Osteocyte (in vitro differentiated cells): ENCODE measurements around the gene PRPF18. TPM values are rescaled to one million over a fixed set of nuclear protein-coding genes. Genes with fewer than 3 reads are reported as not detected.

ENCODE experiments used
- DNase-seq: peaks from one replicate; pipeline ENCODE4 v3.0.0; 2021; ENCODE audit warnings: mixed read lengths; ENCODE audit not compliant: unreplicated experiment; ENCODE audit errors: extremely low spot score
- H3K27ac Mint-ChIP-seq: one replicate; pipeline ENCODE4 v1.8.0; 2021; ENCODE audit warnings: mild to moderate bottlenecking, mixed read lengths; ENCODE audit not compliant: unreplicated experiment
- H3K27me3 Mint-ChIP-seq: one replicate; pipeline ENCODE4 v1.8.0; 2021; ENCODE audit warnings: mixed read lengths; ENCODE audit not compliant: unreplicated experiment
- H3K36me3 Mint-ChIP-seq: one replicate; pipeline ENCODE4 v1.8.0; 2021; ENCODE audit warnings: mixed read lengths; ENCODE audit not compliant: unreplicated experiment
- H3K4me1 Mint-ChIP-seq: one replicate; pipeline ENCODE4 v1.8.0; 2021; ENCODE audit warnings: mixed read lengths; ENCODE audit not compliant: unreplicated experiment
- H3K4me3 Mint-ChIP-seq: one replicate; pipeline ENCODE4 v1.8.0; 2021; ENCODE audit warnings: mild to moderate bottlenecking, moderate library complexity, mixed read lengths; ENCODE audit not compliant: unreplicated experiment
- H3K9me3 Mint-ChIP-seq: one replicate; pipeline ENCODE4 v1.8.0; 2021; ENCODE audit warnings: mixed read lengths; ENCODE audit not compliant: unreplicated experiment
- total RNA-seq: library from RNA; stranded (reverse); gene quantifications from 2 replicates; pipeline ENCODE4 v1.2.1, GENCODE V29; 2021
- TF ChIP-seq, protein P1 (sequence below): fragments of 200-600 bp; sonication (generic); IDR thresholded peaks from 2 replicates; pipeline ENCODE4 v1.5.0; 2021; ENCODE audit warnings: antibody characterized with exemption, mild to moderate bottlenecking, moderate library complexity

PRPF18 gene
- total RNA-seq, 1 donor from 2014 or later, result 19.2 TPM

DNA sequence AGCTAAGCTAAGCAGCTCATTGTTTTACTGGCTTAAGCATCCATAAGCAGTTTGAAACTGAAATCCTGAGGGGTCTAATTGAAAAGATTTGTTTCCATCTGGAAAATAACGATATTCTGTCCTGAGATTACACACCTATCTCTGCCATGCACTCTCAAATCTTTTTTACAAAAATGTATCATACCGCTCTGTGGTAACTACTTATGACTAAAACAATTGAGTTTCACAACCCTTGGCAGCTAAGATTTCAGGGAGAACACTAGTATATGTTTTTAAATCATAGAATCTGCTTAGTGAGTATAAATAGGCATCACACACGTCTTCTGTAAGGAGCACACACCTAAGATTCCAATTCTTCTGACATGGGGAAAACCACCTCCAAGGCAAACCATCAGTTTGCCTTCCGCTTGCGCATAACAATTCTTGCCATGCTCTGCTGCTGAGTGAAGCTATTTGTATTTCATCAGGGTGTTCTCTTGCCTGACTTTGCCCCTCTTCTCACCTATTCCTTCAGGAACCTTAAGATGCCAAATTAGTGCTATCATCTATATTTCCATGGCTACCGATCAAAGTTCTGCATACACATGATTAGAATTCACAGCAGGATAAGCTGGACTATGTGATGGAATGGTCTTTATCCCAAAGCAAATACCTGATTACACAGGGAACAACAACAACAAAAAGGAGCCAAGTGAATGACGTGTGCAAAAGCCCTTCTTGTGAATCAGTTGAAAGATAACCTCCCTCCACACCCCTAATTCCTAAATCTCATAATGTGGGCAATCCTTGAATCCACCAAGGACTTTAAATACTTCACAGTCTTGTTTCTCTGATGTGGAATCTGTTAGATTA lies 40.9 kb downstream of the PRPF18 start:
- Mint-ChIP-seq H3K27me3 (no peaks in the 10 kb centered on the region), H3K4me1 (no peaks in the 10 kb centered on the region), H3K36me3 (peaks cover 24% of the 10 kb centered on the region), H3K9me3 (no peaks in the 10 kb centered on the region), H3K4me3 (no peak overlapping the region), H3K27ac (no peak overlapping the region)
- TF ChIP-seq, protein P1, sequence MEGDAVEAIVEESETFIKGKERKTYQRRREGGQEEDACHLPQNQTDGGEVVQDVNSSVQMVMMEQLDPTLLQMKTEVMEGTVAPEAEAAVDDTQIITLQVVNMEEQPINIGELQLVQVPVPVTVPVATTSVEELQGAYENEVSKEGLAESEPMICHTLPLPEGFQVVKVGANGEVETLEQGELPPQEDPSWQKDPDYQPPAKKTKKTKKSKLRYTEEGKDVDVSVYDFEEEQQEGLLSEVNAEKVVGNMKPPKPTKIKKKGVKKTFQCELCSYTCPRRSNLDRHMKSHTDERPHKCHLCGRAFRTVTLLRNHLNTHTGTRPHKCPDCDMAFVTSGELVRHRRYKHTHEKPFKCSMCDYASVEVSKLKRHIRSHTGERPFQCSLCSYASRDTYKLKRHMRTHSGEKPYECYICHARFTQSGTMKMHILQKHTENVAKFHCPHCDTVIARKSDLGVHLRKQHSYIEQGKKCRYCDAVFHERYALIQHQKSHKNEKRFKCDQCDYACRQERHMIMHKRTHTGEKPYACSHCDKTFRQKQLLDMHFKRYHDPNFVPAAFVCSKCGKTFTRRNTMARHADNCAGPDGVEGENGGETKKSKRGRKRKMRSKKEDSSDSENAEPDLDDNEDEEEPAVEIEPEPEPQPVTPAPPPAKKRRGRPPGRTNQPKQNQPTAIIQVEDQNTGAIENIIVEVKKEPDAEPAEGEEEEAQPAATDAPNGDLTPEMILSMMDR, result no peak
- no peak for DNase-seq

DNA sequence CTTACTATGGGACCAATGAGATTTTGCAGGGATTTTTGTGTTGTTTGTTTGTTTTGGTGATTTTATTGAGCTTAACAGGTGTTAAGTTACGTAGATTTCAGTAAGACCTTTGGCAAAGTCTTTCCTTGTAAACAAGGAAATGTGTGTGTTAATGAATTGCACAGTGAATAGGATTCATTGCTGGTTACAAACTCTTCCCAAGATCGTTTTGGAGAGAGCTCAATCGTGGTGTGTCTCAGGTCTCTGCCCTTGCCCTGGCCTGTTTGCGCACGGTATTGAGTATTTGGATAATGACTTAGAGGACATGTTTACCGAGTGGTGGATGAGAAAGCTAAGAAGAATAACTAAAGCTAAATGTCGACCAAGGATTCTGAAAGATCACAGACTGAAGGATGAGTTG lies 41.9 kb downstream of the PRPF18 start:
- no peak overlapping the region for H3K27ac Mint-ChIP-seq
- H3K27me3 Mint-ChIP-seq, result no peaks in the 10 kb centered on the region
- no peak for DNase-seq
- TF ChIP-seq, protein P1, result no peak
- H3K9me3 Mint-ChIP-seq, result no peaks in the 10 kb centered on the region
- H3K4me1 Mint-ChIP-seq, result no peaks in the 10 kb centered on the region
- no peak overlapping the region for H3K4me3 Mint-ChIP-seq
- H3K36me3 Mint-ChIP-seq, result peaks cover 24% of the 10 kb centered on the region

DNA sequence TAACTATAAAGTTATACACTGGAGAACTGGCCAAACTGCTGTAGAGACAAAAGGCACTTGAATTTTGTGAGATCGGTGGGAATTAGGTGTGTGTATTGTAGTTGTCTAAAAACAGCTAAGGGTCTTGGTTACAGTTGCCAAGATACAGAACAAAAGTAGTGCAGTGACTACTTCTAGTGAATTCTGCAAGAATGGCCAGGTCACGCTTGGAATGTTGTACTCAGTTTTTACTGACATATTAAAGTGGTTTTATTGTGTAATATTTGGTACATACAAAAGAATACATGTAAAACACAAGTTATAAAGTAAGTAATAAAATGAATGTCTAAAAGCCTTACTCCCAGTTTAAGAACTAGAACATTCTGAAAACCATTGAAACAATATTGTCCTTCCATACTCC lies 42.4 kb downstream of the PRPF18 start:
- TF ChIP-seq, protein P1, result no peak
- Mint-ChIP-seq H3K4me1 (no peaks in the 10 kb centered on the region), H3K36me3 (peaks cover 24% of the 10 kb centered on the region), H3K27ac (no peak overlapping the region), H3K9me3 (no peaks in the 10 kb centered on the region), H3K4me3 (no peak overlapping the region), H3K27me3 (no peaks in the 10 kb centered on the region)
- no peak for DNase-seq

DNA sequence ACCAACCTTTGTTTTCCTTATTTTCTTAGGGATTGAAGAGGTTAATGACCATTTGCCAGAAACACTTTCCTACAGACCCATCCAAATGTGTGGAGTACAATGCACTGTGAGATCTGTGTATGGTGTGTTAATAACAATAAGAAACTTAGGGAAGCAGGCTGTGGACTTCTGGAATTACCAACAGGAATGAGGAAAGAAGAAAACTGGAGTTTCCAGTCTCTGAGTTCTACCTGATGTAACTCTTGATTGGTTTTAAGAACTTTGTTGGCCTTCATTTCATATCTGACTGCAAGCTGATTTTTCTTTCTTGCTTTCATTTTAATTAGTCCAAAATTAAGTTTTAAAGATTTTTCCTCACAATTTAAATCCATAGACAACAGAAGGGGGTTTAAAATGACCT lies 43.5 kb downstream of the PRPF18 start:
- Mint-ChIP-seq H3K4me1 (no peaks in the 10 kb centered on the region), H3K9me3 (no peaks in the 10 kb centered on the region), H3K27ac (no peak overlapping the region), H3K36me3 (peaks cover 24% of the 10 kb centered on the region), H3K4me3 (no peak overlapping the region), H3K27me3 (no peaks in the 10 kb centered on the region)
- DNase-seq, result no peak
- TF ChIP-seq, protein P1, result no peak

DNA sequence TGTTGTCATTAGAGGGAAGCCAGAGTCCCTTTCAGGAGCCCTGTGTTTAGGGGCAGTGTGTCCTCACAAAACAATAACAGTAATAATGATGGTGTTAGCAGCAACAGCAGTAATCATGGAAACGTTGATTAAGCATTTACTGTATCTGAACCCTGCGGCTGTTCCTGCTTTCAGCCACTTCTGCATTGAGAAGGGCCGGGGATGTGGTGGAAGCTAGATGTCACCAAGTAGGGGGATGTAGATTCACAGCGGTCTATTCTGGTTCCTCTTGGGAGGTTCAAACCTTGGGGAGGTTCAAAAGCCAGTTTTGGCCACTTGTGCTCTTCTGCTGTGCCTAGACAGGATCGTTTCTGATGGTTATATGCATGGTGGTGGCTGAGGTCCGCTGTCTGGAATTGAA lies 44.8 kb downstream of the PRPF18 start:
- Mint-ChIP-seq H3K4me3 (no peak overlapping the region), H3K27me3 (no peaks in the 10 kb centered on the region)

More for the DNA sequence above, 44.8 kb downstream of the PRPF18 start:
- Mint-ChIP-seq H3K9me3 (no peaks in the 10 kb centered on the region), H3K27ac (no peak overlapping the region), H3K36me3 (peaks cover 22% of the 10 kb centered on the region), H3K4me1 (peaks cover 2% of the 10 kb centered on the region)
- TF ChIP-seq, protein P1, result no peak
- DNase-seq, result no peak
